Right lobe of liver (tissue), 6 donors: ENCODE results near the gene RDH12. TPM values are rescaled to one million over a fixed set of nuclear protein-coding genes. Genes with fewer than 3 reads are reported as not detected.

Experiments used
- ATAC-seq, 4 donors: fragments of 200-7000 bp; cut with Tn5 transposase; one replicate each; pipeline ENCODE4 v1.9.1; 2020; ENCODE audit warnings: mild to moderate bottlenecking in 4 of 4, moderate library complexity in 4 of 4
- DNase-seq, 3 donors: peaks; one replicate each; pipeline ENCODE4 v3.0.0-alpha.2; 2020
- H3K27ac ChIP-seq, 3 donors: fragments of 200-600 bp; one replicate each; pipeline ENCODE4 v1.8.0; 2022
- H3K27me3 ChIP-seq, 2 donors: fragments of 200-600 bp; one replicate each; pipeline ENCODE4 v1.8.0; 2022
- H3K36me3 ChIP-seq, 4 donors: fragments of 200-600 bp; sonication (generic) in 1 of 4; one replicate each; pipeline versions ENCODE4 v1.5.1 to v1.8.0; 2017 to 2022; ENCODE audit warnings: control low read depth in 1 of 4
- H3K4me1 ChIP-seq, 4 donors: fragments of 200-600 bp; sonication (generic) in 1 of 4; one replicate each; pipeline versions ENCODE4 v1.5.1 to v1.8.0; 2017 to 2022; ENCODE audit warnings: control low read depth in 1 of 4
- H3K4me3 ChIP-seq, 3 donors: fragments of 200-600 bp; one replicate each; pipeline ENCODE4 v1.8.0; 2022
- H3K9me3 ChIP-seq, 4 donors: fragments of 200-600 bp; sonication (generic) in 1 of 4; one replicate each; pipeline versions ENCODE4 v1.5.1 to v1.8.0; 2017 to 2022; ENCODE audit warnings: control low read depth in 1 of 4
- POLR2A ChIP-seq: fragments of 450-650 bp; IDR thresholded peaks from one replicate; pipeline ENCODE4 v1.6.1; 2017; ENCODE audit warnings: antibody characterized with exemption, mild to moderate bottlenecking
- WGBS: methylation state at CpG from one replicate; pipeline ENCODE4 v1.1.6; 2018; ENCODE audit warnings: low coverage, low lambda C conversion rate; ENCODE audit not compliant: insufficient coverage; ENCODE audit errors: missing lambda C conversion rate; 5-methylcytosine and 5-hydroxymethylcytosine counted together
- intact Hi-C, 2 donors: fragments of 100-400 bp; cut with DNase I; formaldehyde crosslinking; loops; one replicate each; pipeline versions ENCODE4 v1.11.2 to v1.14.1; 2022
- total RNA-seq, 6 experiments: library from RNA; depleted of rRNA in 2 of 6; stranded (reverse); fragments of >200 nt in 2 of 6; fragmentation: NEBNext Ultra II Directional in 3 of 6; extraction: Animal tissue kit (Norgen Biotek cat#: 25700) in 3 of 6; gene quantifications; one replicate each; pipeline versions ENCODE4 v1.1.0 to v1.2.4, GENCODE V29; 2016 to 2023
- TF ChIP-seq, protein P1 (sequence below), 4 donors: fragments of 200-600 bp in 3 of 4; fragments of 450-650 bp in 1 of 4; IDR thresholded peaks; one replicate each; pipeline versions ENCODE4 v1.5.1 to v1.8.0; 2016 to 2022; ENCODE audit warnings: antibody characterized with exemption in 4 of 4, mild to moderate bottlenecking in 2 of 4
- donor health status: DM: no; HTN: yes; CAD: no.
- donor health status: DM: no; HTN: no; CAD: no.
- donor health status: DM: no; HTN: no; CAD: no.
- donor health status: DM: no; HTN: yes; CAD: no.
- donor health status: DM: no; HTN: yes; CAD: no.

Gene RDH12
- total RNA-seq, 6 experiments from 2014 or later: 0.22 to 2.4 (median 1.2) TPM

- Histone ChIP-seq H3K36me3 (peaks cover 0 to 17% (median 11%) of the 10 kb centered on the region in 4 donors), H3K9me3 (no peaks in the 10 kb centered on the region), H3K4me1 (peaks cover 0 to 6% (median 0%) of the 10 kb centered on the region in 4 donors), H3K4me3 (peak within 1 kb of the TSS; percentile 68 to 80 (median 79)), H3K27me3 (no peaks in the 10 kb centered on the region), H3K27ac (peak within 1 kb of the TSS; percentile 68 to 91 (median 81))
- intact Hi-C loops: no loop called here
- under 1% methylated on average over 20 of the region's 25 CpGs for WGBS
- DNase-seq (peak; percentile 89 to 91 (median 89)), ATAC-seq (peak; percentile 89 to 93 (median 92))
- TF ChIP-seq POLR2A: peak; percentile 79
- TF ChIP-seq, protein P1, sequence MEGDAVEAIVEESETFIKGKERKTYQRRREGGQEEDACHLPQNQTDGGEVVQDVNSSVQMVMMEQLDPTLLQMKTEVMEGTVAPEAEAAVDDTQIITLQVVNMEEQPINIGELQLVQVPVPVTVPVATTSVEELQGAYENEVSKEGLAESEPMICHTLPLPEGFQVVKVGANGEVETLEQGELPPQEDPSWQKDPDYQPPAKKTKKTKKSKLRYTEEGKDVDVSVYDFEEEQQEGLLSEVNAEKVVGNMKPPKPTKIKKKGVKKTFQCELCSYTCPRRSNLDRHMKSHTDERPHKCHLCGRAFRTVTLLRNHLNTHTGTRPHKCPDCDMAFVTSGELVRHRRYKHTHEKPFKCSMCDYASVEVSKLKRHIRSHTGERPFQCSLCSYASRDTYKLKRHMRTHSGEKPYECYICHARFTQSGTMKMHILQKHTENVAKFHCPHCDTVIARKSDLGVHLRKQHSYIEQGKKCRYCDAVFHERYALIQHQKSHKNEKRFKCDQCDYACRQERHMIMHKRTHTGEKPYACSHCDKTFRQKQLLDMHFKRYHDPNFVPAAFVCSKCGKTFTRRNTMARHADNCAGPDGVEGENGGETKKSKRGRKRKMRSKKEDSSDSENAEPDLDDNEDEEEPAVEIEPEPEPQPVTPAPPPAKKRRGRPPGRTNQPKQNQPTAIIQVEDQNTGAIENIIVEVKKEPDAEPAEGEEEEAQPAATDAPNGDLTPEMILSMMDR (IDR thresholded peaks at IDR 0.05): no peak
These were observed 6.2 kb upstream of the RDH12 start, which contains the start of gene RDH11 for GRCh38 chr14:67695394-67695949. Gene RDH11 (minus strand): TSS chr14:67695764. CDS start chr14:67695703, 61 bp downstream.

DNA sequence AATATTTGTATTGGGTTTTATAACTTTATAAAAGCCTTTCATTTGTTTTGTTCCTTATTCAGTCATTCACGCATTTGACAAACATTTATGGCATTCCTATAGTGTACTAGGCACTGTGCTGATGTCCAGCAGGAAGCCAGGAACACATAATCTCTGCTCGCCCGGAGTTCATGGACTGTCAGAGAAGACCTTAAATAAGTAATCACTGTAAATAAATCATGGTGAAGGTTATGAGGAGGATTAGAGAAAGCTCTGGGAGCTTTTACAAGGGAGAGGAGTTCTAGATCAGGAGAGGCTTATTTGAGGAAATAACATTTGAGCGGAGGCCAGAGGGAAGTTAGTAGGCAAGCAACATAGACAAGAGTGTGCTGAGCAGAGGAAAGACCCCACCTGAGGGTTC is 4.7 kb upstream of the RDH12 start:
- H3K4me1 ChIP-seq: peaks cover 0 to 6% (median 0%) of the 10 kb centered on the region in 4 donors
- H3K27ac ChIP-seq: no peak overlapping the region
- TF ChIP-seq, protein P1 (IDR thresholded peaks at IDR 0.05): no peak
- TF ChIP-seq POLR2A: no peak
- peaks cover 0 to 4% (median 2%) of the 10 kb centered on the region in 4 donors for H3K36me3 ChIP-seq
- no peaks in the 10 kb centered on the region for H3K9me3 ChIP-seq
- 58% methylated on average over 4 of the region's 4 CpGs for WGBS
- H3K4me3 ChIP-seq: no peak overlapping the region
- intact Hi-C loops: no loop called here
- no peak for ATAC-seq
- no peaks in the 10 kb centered on the region for H3K27me3 ChIP-seq
- no peak for DNase-seq

DNA sequence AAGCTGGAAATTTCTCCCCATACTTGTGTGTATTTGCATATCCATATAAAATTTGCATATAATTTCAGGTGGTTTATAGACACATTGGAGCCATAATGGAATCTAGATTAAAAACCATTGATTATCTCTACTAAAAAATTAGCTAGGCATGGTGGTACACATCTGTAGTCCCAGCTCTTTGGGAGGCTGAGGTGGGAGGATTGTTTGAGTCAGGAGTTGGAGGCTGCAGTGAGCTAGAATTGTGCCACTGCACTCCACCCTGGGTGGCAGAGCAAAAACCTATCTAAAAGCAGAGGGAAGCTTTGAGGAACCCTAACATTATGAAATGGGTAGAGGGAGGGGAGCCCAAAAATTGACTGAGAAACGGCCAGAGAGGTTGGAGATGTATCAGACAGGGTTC is 3.5 kb upstream of the RDH12 start:
- TF ChIP-seq POLR2A: no peak
- TF ChIP-seq, protein P1 (IDR thresholded peaks at IDR 0.05): no peak
- ATAC-seq (no peak), DNase-seq (no peak)
- H3K36me3 ChIP-seq: no peaks in the 10 kb centered on the region
- 23% methylated on average over 1 of the region's 1 CpG for WGBS
- H3K27me3 ChIP-seq: no peaks in the 10 kb centered on the region
- H3K4me3 ChIP-seq: no peak overlapping the region
- H3K9me3 ChIP-seq: no peaks in the 10 kb centered on the region
- peaks cover 0 to 6% (median 0%) of the 10 kb centered on the region in 4 donors for H3K4me1 ChIP-seq
- intact Hi-C loops: no loop called here
- peak overlapping the region in 2 of 3 donors; percentile 39 to 59 for H3K27ac ChIP-seq

DNA sequence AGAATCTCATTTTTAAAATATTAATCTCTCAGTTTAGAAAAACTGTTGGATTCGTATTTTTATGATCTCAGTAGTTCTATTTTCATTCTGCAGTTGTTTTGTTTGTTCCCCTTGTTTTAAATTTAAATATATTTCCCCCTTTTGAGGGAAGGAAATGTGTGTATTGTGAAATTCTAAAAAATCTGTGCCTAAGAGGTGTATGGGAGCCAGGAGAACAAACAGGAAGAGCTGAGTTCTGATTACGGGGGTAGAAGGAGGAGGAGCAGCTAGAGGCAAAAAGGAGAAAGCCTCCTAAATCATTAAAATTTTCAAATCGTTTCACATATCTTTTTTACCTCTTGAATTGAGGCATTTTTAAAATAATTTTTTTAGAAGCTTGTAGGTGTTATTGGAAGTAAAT is 2.3 kb downstream of the RDH12 start:
- DNase-seq (no peak), ATAC-seq (peak; percentile 65 to 72 (median 66))
- Histone ChIP-seq H3K9me3 (no peaks in the 10 kb centered on the region), H3K36me3 (no peaks in the 10 kb centered on the region), H3K4me3 (no peak overlapping the region), H3K27ac (no peak overlapping the region), H3K27me3 (no peaks in the 10 kb centered on the region), H3K4me1 (peaks cover 0 to 17% (median 1%) of the 10 kb centered on the region in 4 donors)
- TF ChIP-seq, protein P1 (IDR thresholded peaks at IDR 0.05): no peak
- no peak for TF ChIP-seq POLR2A
- 12% methylated on average over 3 of the region's 3 CpGs for WGBS
- intact Hi-C loops: no loop called here
